Measurements from ENCODE around the gene TWSG1.

TWSG1 gene

DNA sequence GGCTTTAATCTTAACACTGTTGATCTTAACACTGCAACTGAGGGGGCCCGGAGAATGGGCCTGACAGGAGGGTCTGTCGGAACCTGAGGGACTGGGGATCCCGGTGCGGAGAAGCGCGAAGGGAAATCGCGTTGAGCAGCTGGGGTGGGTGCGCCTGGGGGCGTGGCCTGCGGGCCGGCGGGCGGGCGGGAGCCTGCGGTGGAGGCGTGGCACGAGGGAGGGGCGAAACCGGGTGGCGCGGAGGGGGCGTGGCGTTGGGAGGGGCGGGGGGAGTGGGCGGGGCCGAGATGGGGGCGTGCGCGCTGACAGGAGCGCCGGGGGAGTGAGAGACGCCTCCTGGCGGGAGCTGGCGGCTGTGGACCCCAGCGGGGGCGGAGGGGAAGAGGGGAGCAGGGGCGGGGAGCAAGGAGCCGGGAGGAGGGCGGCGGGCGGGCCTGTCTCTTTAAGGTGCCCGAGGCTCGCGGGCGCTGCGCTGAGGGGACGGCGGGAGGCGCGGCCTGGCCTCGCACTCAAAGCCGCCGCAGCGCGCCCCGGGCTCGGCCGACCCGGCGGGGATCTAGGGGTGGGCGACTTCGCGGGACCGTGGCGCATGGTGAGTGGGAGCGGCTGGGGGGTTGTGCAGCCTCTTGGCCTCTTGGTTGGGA is at the start of gene TWSG1:
TWSG1 (plus strand) TSS at position 445 of the 644 bp plus-strand sequence. CDS start 2,457 bp downstream, outside the sequence.
- peak; percentile 83 to 85 for DNase-seq (ENCODE audit: low read depth in 2 of 2)

- DNase-seq (ENCODE audit: low read depth in 2 of 2): no peak
These were observed 49.0 kb upstream of the TWSG1 start for GRCh38 chr18:9285604-9286003.

GRCh38 chr18:9287036-9287435 is 47.5 kb upstream of the TWSG1 start:
- DNase-seq (ENCODE audit: low read depth in 2 of 2): no peak

DNA sequence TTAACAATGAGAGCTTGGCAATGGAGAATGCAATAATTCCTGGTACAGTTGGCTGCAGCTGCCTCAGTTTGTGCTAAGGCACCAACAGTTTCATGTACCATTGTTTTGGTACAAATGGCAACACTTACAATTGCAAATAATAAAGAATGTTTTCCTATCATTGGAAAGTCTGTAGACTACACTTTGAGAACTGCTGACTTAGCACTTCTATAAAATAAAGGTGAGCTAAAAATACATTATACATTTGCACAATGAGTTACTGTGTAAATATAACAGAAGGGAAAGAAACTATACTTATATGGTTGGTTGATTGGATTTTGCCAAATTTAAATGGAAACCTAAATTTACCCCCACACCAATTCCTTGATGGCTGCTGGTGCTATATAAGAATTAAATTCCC is 44.9 kb upstream of the TWSG1 start:
- DNase-seq (ENCODE audit: low read depth in 2 of 2): no peak

DNA sequence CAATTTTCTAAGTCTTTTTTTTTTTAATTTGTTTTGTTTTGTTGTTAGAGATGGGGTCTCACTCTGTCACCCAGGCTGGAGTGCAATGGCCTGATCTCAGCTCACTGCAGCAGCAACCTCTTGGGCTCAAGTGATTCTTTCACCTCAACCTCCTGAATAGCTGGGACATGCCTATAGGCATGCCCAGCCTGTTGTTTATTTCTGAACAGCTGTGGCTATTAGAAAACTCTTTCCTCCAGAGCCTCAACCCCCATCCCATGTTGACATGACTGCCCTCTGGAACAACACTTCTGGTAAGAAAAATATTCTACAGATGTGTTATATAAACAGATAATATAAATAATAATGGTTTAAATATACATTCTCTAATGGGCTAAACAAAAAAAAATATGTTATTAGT is 44.4 kb upstream of the TWSG1 start:
- no peak for DNase-seq (ENCODE audit: low read depth in 2 of 2)

DNA sequence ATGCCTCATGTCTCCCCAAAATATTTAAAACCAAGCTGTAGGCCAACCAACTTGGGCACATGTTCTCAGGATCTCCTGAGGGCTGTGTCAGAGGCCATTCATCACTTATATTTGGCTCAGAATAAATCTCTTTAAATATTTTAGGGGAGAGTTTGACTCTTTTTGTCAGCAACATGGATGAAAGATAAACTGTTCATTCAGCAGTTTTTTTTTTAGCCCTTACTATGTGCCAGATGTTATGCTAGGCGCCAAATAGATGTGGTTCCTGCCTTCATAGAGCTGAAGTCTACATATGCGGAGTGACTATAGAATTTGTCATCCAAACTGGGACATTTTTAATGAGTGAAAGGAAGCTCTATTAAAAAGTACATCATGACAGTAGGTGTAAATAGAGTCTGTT is 42.5 kb upstream of the TWSG1 start:
- no peak for DNase-seq (ENCODE audit: low read depth in 2 of 2)

DNA sequence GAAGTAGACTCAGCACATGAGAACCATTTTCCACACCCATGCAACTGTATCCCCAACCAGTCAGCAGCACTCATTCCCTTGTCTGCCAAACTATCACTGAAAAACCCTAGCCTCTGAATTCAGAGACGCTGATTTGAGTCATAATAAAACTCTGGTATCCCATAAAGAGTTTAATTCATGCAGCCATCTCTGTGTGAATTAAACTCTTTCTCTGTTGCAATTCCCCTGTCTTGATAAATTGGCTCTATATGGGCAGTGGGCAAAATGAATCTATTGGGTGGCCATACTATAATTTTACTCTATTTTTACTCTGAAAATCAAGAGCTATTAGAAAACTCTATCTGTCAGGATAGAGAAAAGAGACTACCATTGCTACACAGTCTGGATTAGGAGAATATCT is 40.6 kb upstream of the TWSG1 start:
- DNase-seq (ENCODE audit: low read depth in 2 of 2): no peak

- no peak for DNase-seq (ENCODE audit: low read depth in 2 of 2)
These were observed 38.2 kb upstream of the TWSG1 start for GRCh38 chr18:9296233-9297006.

DNA sequence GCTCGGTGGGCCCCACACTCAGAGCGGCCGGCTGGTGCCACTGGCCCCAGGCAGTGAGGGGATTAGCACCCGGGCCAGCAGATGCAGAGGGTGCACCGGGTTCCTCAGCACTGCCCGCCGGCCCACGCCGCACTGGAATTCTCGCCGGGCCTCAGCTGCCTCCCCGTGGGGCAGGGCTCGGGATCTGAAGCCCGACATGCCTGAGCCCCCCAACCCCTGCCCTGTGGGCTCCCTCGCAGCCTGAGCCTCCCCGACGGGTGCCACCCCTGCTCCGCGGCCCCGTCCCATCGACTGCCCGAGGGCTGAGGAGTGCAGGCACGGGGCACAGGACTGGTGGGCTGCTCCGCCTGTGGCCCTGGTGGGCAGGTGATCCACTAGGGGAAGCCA is 37.6 kb upstream of the TWSG1 start:
- no peak for DNase-seq (ENCODE audit: low read depth in 2 of 2)

- no peak for DNase-seq (ENCODE audit: low read depth in 2 of 2)
These were observed 30.0 kb upstream of the TWSG1 start for GRCh38 chr18:9304388-9305070.

DNA sequence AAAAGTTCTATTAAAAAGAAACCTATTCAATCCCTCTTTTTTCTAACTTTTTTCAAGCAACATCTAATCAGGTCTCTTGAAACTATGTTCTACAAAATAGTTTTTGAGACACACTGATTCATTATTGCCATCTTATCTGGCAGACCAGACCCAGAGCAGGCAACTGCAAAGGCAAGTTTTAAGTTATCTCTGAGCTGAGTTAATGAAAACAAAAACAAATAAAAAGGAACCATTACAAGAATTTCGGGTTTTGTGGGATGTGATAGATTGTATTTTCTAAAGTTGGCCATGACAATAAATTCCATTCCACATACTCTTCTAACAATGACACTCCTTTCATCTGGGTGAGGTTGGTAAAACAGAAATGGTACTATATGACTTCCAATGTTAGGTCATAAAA is 15.2 kb upstream of the TWSG1 start:
- no peak for DNase-seq (ENCODE audit: low read depth in 2 of 2)

DNA sequence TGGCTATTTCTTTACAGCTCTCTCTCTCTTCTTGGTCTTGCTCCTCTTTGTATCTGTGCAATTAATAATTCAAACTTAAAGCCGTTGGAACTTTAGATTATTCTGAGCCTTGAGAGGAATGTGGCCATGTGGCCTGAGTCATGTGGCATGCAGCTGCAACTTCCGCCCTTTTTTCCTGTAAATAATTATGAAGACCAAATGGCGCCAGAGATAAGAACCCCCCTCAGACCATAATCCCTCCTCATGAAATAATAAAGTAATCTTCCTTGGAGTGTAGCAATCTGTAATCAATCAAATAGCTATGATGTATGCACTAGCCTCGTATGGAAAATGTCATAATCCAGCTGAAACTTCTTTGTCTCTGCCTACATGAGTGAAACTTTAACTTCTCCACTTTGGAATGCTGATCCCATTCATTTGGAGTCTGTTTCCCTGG is 13.5 kb upstream of the TWSG1 start:
- no peak for DNase-seq (ENCODE audit: low read depth in 2 of 2)

DNA sequence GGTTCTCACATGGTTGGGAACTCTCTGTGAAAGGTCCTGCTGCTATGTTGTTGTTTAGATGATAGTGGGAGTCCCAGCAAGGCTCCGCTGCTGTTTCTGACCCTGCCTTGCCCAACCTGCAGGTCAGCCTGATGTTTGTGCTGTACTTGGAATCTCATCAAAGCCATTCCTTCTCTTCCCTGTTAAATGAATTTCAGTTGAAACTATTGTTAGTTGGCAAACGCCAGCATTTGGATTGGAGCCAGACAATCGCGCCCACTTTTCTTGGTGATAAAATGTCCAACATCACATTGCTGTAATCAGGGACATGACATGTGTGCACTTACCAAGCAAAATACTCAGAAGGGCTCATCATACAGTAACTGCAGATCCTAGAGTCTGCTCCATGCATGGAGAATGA is 12.8 kb upstream of the TWSG1 start:
- DNase-seq (ENCODE audit: low read depth in 2 of 2): no peak

DNA sequence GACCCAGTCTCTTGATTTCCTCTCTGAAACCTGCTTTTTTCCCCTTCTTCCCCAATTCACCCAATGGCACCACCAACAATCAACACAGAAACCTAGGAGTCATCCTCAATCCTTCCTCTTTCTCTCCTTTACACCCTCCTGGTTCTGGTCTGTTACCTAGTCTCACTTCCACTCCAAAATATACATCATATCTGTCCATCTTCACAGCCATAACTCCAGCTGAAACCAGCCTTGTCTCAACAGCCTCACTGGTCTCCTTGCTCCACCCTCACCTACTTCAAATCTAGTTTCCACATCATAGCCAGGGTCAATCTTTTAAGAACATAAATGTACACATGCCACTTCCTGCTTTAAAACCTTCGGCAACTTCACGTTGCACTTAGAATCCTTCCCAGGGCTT is 11.8 kb upstream of the TWSG1 start:
- no peak for DNase-seq (ENCODE audit: low read depth in 2 of 2)

DNA sequence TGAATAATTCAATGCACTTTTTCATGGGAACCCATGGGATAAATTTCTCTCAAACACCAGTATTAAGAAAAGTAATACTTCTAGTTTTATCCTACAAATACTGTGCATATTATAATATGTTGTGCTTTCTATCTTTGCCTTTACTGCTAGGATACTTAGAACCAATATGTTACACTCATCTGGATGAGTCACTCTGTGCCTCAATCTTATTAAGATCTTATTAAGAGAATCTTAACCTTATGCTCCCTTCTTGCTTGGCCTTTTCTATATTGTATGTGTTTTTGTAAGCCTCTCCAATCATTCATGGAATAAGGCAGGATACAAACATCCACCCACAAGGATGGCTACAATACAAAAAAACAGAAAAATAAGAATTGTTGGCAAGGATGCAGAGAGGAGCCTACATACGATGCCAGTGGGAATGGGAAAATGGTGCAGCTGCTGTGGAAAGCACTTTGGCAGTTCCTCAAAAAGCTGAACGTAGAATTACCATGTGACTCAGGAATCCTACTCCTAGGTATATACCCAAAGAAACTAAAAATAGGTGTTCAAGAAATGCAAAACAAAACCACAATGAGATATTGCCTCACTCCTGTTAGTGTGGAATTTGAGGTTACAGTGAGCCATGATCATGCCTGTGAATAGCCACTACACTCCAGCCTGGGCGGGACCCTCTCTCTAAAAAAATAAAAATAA is 10.7 kb upstream of the TWSG1 start:
- DNase-seq (ENCODE audit: low read depth in 2 of 2): no peak

GRCh38 chr18:9325716-9326115 is 8.9 kb upstream of the TWSG1 start:
- no peak for DNase-seq (ENCODE audit: low read depth in 2 of 2)

DNA sequence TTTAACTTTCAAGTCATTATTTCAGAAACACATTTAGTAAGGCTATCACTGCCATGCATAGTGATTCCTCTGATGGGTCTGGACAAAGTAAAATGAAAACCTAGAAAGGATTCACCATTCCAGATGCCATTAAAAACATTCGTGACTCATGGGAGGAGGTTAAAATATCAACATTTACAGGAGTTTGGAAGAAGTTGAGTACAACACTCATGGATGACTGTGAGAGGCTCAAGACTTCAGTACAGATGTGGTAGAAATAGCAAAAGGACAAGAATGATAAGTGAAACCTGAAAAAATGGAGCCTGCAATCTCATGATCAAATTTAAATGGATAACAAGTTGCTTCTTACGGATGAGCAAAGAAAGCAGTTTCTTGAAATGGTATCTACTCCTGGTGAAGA is 5.8 kb upstream of the TWSG1 start:
- DNase-seq (ENCODE audit: low read depth in 2 of 2): no peak

DNA sequence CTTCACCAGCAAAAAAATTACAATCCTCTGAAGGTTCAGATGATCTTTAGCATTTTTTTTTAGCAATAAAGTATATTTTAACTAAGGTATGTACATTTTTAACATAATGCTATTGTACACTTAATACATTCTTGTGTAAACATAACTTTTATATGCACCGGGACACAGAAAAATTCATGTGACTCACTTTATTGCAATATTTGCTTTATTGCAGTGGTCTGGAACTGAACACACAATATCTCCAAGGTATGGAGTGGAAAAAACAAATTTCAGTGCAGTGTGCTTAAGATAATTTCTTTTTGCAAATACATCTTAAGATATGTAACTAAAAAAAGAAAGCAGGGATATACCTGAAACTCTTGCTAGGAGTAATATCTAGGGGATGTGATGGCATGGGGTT is 5.1 kb upstream of the TWSG1 start:
- no peak for DNase-seq (ENCODE audit: low read depth in 2 of 2)

GRCh38 chr18:9330419-9330818 is 4.2 kb upstream of the TWSG1 start:
- no peak for DNase-seq (ENCODE audit: low read depth in 2 of 2)

GRCh38 chr18:9333441-9334328 is 888 bp upstream of the TWSG1 start:
- peak; percentile 1 for DNase-seq (ENCODE audit: low read depth in 2 of 2)

DNA sequence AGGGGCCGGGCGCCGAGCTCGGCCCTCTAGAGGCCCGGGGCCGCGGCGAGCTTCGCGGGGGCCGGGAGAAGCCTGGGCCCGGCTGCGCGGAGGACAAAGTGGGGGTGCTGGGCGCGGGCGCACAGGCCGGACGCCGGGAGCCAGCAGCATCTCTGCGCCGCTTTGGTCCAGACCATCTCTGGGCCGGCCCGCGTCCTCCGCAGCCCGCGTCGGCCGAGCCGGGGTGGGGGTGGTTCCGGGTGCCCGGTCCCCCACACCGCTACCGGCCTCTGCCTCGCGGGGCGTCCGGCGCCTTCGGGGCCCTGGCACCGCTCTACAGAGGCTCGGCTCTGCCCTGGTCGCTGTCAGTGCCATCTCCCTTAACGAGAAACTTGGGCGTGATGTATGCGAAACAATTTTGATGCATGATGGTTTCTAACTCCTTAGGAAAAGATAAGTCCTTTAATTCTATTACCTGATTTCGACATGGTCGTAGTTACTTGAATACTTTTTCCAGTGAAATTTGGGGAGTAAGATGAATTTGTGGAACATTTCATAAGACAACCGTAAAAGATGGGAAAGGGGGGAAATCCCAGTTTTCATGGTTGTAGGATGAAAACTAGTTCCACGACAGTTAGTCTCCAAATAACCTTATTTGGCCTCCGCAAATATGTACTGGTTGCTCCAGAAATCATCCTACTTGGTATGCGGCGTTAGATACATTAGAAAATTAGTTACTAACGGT is 562 bp downstream of the TWSG1 start:
- peak; percentile 3 to 10 for DNase-seq (ENCODE audit: low read depth in 2 of 2)
